GM18507 (cell line): ENCODE measurements around the gene CASP14.
A peak's percentile ranks its signal among the peaks of the same experiment; 100 is the strongest.
"Not testable (repeated sequence)": the region's sequence is repeated elsewhere in the genome, so short reads cannot be mapped to it uniquely, and the experiment has no call there.

Source experiments
- DNase-seq: peaks from one replicate; pipeline ENCODE4 v3.0.0; 2011; ENCODE audit warnings: low read depth; ENCODE audit not compliant: insufficient read length; ENCODE audit errors: extremely low spot score
- FAIRE-seq: peaks from 2 replicates; lab custom pipeline; 2011; peaks lifted over from hg19 to GRCh38; lab: Jason Lieb, UNC

CASP14 gene, protein sequence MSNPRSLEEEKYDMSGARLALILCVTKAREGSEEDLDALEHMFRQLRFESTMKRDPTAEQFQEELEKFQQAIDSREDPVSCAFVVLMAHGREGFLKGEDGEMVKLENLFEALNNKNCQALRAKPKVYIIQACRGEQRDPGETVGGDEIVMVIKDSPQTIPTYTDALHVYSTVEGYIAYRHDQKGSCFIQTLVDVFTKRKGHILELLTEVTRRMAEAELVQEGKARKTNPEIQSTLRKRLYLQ

DNA sequence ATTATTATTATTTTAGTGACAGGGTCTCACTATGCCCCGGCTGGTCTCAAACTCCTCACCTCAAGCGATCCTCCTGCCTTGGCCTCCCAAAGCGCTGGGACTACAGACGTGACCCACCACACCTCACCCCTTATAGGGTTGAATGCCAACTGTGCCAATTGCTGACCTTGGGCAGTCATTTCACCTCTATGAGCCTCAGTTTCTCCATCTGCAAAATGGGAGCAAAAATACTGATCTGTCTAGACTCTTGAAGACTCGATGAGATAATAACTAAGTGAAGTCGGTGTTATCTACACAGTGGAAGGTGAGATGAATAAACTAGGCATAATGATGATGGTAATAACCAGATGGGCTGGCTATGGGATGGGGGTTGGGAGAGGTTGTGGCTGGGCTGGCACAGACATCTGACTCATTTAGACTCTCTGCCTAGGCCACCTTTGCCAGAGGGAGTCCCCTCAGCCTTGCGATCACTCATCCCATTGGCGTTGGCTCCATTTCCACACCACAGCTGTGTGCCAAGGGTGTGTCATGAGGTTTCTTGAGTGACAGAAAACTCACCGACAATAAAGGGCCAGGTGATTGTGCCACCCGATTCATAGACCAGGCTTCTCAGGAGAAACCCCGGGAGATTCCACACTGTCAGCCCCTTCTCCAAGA, at the start of gene CASP14:
TSS of gene CASP14 (plus strand) at position 596 of the 657 bp plus-strand sequence. CDS start 2,772 bp downstream, outside the sequence.
- DNase-seq = no peak
- FAIRE-seq = no peak

DNA sequence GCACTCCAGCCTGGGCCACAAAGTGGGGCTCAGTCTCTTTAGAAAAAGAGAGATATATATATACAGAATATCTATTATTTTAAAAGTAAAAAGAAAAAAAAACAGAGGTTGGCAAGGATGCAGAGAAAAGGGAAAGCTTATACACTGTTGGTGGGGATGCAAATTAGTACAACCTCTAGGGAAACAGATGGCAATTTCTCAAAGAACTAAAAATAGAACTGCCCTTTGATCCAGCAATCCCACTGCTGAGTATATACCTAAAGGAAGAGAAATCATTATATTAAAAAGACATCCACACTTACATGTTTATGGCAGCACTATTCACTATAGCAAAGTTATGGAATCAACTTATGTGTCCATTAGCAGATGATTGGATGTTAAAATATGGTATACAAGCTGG, 41.0 kb upstream of the CASP14 start:
- DNase-seq = no peak
- no peak for FAIRE-seq

DNA sequence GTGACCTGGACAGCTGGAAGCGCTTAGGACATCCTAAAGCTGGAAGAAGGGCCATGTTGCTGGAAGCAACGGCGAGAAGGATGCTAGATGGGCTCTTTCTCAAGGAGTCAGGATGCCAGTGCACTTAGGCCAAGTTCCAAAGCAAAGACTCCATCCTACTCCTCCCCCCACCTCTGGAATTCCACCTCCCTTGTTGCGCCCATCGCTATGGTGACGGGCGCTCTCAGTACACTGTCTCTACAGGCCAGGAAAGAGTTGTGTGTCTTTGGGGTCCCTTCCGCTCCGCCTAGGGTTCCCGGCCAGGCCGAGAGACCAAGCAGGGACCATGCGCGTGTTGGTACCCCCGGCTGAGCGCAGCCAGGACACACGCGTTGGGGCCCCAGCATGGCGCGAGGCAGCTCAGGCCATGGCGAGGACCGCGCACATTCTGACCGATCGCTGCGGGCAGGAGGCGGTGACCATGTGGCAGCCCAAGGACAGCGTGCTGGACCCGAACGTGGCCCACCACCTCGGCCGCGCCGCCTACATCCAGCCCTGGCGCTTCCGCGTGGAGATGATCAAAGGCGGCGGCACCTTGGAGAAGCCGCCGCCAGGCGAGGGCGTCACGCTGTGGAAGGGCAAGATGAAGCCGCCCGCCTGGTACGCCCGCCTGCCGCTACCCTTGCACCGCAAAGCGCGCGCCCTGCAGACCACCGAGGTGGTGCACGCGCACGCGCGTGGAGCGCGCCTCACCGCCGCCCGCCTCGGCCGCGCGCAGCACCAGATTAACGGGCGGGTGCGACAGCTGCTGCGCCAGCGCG, 38.6 kb upstream of the CASP14 start:
- DNase-seq (no peak), FAIRE-seq (no peak)

DNA sequence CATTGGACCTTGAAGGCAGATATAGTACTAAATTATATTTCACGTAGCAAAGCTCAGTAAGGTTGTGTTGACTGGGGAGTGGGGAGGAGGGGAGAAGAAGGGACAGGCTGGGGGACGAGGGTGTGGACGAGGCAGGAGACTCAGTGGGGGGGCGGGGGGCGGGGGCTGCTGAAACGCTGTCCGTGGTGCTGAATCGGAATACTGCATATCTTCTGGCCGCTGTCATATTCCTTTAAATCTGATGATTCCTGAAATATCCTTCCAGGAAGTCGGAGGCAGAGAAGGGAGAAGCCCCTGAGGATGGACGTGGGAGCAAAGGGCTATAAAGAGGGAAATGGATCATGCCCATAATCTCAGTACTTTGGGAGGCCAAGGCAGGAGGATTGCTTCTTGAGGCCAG, 34.7 kb upstream of the CASP14 start:
- DNase-seq (no peak), FAIRE-seq (no peak)

DNA sequence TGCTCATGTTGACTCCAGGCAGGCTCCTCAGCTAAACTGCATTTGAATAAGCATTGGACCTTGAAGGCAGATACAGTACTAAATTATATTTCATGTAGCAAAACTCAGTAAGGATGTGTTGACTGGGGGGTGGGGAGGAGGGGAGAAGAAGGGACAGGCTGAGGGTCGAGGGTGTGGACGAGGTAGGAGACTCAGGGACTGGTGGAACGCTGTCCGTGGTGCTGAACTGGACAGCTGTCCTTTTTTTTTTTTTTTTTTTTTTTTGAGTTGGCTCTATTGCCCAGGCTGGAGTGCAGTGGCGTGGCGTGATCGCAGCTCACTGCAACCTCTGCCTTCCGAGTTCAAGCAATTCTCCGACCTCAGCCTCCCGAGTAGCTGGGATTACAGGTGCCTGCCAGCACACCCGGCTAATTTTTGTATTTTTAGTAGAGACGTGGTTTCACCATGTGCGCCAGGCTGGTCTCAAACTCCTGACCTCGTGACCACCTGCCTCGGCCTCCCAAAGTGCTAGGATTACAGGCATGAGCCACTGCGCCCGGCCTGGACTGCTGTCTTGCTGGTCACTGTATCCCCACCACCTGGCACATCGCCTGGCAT, 33.2 kb upstream of the CASP14 start:
- no peak for FAIRE-seq
- DNase-seq = no peak

DNA sequence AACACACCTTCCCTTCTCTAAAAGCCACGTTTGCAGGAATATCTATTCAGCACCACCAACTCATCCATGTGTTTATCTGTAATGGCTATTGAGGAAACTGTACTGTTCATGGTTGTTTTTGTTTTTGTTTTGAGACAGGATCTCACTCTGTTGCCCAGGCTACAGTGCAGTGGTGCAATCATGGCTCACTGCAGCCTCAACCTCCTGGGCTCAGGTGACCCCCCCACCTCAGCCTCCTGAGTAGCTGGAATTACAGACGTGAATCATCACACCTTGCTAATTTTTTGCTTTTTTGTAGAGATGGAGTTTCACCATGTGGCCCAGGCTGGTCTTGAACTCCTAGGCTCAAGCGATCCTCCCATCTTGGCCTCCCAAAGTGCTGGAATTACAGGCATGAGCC, 30.4 kb upstream of the CASP14 start:
- not testable (repeated sequence) for DNase-seq

DNA sequence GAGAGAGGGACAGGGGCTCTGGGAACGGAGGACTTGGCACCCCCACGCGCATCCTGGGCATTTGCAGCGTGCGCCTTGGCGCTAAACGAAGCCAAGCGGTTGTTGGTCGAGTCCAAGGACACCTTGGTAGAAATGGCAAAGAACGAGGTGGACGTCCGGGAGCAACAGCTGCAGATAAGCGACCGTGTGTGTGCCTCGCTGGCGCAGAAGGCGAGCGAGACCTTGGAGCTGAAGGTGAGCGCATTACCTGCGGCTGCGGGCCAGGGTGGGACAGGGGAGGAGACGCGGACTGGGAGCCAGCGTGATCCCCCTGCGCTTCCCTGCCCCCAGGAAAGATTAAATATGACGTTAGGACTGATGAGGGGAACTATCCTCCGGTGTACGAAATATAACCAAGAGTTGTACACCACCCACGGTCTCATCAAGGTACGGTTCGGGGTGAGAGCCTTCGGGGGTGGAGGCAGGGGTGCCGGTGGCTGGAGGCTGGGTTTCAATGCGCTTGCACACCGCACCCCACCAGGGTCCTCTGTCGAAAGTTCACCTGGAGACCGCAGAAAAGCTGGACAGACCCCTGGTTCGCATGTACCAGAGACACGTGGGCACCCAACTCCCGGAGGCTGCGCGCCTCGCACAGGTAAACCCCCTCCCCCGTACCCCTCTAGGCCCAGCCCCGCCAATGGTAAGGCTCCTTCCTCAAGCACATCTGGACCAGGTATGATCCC, 27.8 kb upstream of the CASP14 start:
- FAIRE-seq (no peak), DNase-seq (no peak)

More for the DNA sequence above, 30.4 kb upstream of the CASP14 start:
- not testable (repeated sequence) for FAIRE-seq

DNA sequence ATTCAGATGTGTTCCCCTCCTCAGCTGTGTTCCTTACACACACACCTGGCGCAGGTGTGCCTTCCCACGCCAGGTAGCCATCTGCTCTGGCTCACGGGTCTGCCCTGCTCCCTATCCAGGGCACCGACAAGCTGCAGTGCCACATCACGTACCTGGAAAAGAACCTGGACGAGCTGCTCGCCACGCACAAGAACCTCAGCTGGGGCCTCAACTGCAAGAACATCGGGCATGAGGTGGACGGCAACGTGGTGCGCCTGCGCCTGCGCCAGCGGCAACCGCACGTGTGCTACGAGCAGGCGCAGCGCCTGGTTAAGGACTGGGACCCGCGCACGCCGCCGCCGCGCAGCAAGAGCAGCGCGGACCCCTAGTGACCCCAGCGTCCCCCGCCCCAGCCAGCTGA, 26.5 kb upstream of the CASP14 start:
- FAIRE-seq (no peak), DNase-seq (no peak)

DNA sequence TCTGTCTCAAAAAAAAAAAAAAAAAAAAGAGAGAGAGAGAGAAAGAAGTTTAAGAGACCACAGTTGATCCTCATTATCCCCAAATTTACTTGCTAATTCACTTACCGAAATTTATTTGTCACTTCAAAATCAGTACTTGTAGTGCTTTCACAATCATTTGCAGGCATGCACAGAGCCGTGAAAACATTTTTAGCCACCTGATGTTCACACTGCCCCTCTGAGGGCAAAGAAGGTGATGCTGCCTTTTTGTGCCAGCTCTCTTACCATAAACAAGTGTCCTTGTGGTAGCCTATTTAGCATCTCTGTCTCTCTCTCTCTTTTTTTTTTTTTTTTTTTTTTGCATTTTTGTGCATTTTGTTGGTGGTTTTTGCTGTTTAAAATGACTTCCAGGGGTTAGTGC, 24.1 kb upstream of the CASP14 start:
- FAIRE-seq (peak; percentile 46), DNase-seq (no peak)

DNA sequence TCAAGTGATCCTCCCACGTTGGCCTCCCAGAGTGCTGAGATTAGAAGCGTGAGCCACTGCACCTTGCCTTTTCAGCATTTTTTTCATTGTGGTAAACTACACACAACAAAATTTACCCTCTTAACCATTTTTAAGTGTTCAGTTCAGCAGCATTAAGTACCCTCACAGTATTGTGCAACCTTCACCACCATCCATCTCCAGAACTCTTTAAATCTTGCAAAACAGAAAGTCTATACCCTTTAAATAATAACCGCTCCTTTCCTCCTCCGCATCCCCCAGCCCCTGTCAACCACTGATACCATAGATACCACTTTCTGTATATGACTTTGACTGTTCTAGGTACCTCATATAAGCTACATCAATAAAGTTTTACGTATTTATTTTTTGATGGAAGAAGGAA, 20.8 kb upstream of the CASP14 start:
- FAIRE-seq (no peak), DNase-seq (no peak)

DNA sequence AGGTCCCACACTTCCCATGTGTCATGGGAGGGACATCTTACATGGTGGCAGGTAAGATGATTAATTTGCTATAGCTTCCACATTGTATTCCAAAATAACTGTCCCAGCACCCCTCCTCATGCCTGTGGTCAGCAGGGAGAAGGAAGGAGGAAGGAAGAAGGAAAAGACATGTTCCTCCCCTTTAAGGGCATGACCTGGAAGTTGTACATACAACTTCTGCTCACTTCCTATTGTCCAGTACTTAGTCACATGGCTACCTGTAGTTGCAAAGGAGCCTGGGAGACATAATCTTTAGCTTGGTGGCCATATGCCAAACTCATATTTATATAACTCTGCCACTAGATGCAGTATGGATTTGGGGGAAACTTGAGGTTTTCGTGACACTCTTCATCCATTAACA, 17.6 kb upstream of the CASP14 start:
- FAIRE-seq = no peak
- DNase-seq = no peak

DNA sequence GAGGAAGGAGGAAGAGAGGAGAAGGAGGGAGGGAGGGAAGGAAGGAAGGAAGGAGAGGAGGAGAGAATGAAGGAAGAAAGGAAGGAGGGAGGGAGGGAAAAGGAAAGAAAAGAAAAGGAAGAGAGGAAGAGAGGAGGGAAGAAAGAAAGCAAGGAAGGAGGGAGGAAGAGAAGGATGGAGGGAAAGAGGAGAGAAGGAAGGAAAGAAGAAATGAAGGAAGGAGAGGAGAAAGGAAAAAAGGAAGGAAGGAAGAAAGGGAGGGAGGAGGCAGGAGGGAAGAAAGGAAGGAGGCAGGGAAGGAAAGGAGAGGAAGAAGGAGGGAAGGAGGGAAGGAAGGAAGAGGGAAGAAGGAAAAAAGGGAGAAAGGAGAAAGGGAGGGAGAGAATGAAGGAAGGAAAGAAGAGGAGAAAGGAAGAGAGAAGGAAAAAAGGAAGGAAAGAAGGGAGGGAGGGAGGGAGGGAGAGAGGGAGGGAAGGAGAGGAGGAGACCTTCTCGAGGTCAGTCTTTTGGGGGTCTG, 13.4 kb upstream of the CASP14 start:
- FAIRE-seq = no peak
- DNase-seq = no peak

DNA sequence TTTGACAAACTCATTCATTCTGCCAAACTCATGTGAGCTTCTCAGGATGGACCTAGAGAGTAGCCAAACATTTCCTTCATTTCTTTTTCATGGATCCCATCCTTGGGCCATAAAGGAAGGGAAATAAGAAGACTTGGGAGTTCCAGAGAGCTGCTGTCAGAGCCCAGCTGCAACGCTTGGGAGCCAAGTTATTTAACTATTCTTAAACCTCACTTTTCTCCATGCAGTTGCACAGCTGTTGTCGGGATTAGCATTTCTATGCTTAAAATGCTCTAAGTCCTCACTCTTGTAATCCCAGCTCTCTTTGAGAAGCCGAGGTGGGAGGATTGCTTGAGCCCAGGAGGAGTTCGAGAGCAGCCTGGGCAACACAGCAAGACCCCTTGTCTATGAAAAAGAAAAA, 11.7 kb upstream of the CASP14 start:
- DNase-seq = no peak
- FAIRE-seq = no peak

DNA sequence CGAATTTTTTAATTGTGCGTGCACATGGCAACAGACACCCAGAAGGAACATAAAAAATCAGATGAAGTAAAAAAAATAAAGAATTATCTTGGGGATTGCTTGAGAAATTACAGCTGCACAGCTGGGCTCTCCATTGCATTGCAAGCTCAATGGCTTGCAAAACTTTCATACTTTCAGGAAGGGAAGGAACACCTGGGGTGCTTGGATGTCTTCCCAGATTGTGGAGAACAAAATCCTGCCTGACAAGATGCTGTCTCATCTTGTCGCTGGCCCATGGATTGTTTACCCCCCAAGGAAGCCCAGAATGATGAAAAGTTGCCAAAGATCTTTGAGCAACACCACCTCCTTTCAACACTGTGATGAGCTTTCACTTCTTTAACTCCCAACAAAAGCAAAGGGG, 11.0 kb upstream of the CASP14 start:
- DNase-seq (no peak), FAIRE-seq (no peak)

DNA sequence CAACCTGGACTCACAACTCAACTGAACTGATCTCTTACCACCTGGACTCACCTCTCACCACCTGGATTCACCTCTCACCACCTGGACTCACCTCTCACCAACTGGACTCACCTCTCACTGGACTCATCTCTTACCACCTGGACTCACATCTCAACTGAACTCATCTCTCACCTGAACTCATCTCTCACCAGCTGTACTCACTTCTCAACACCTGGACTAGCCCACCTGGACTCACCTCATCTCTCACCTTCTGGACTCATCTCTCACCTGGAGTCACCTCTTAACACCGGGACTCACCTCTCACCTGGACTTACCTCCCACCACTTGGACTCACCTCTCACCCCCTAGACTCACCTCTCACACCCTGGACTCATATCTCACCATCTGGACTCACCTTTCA, 7.3 kb upstream of the CASP14 start:
- DNase-seq (no peak), FAIRE-seq (no peak)

DNA sequence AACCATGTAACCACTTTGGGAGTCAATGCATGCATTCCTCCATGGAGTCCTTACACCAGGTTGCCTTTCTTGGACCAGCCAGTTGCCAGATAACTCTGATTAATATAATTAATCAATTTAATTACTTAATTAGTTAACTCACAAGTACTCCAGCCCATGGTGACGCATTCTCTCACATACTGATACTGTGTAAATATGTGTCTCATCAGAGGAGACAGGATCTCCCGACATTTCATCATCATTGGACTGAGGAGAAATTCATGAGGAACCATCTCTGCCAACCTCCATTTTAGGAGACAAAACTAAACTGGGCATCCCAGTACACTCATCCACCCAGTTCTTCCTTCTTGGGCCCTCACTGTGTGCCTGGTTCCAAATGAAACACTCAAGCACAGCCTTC, 6.5 kb upstream of the CASP14 start:
- DNase-seq = no peak
- no peak for FAIRE-seq

DNA sequence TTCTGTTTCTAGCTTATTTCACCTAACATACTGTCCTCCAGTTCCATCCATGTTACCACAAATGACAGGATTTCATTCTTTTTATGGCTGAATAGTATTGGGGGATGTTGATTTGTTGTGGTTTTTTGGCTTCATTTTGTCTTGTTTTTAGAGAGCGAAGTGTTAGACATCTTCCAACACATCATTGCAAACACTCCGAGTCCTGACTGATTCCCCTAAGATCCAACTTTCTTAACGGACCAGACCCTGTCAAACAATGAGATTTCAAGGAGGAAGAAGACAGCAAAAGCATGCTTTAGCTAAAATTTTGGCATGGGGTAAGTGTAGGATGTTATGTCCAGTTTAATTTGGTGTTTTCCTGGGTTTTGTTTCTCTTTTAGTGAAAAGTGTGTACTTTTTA, 3.8 kb upstream of the CASP14 start:
- no peak for DNase-seq
- no peak for FAIRE-seq

DNA sequence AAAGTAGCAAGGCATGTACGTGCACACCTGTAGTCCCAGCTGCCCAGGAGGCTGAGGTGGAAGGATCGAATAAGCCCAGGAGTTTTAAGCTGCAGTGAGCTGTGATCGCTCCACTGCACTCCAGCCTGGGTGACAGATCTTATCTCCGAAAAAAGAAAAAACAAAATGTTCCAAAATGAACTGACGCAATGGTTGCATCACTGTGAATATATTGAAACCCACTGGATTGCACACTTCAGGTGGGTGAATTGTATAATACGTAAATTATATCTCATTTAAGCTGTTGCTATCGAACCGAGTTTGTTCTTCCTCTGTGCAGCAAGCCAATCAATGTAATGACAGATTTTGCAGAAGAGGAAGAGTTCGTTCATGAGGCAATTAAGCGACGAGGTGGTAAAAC, 1.6 kb upstream of the CASP14 start:
- DNase-seq (no peak), FAIRE-seq (no peak)

DNA sequence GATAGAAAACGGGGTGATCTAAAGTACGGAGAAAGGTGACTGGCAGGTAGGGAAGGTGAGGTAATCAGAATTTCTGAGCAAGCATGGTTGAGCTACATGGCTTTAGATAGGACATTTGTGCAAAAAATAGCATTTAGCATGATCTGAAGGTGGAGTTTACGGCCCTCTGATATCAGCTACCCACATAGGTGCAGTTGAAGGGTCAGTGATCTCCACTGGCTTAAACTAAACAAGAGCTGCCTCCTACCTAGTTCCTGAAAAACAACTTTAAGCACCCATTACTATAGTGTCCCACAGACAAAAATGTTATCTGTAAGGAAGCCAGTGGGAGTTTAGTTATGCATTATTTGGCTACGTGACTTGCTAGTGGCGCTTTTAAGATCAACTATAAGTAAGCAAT, 1.2 kb upstream of the CASP14 start:
- DNase-seq = no peak
- no peak for FAIRE-seq

DNA sequence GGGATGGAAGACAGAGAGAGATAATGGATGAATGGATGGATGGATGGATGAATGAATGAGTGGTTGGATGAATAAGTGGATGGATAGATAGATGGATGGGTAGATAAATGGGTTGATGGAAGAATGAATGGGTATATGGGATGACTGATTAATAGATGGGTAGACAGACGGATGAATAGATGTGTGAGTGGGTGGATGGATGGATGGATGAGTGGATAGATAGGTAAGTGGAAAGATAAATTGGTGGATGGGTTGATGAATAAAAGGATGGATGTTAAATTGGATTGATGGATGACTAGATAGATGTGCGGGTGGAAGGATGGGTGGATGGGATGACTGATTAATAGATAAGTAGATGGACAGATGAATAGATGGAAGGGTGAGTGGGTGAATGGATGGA, 1.4 kb downstream of the CASP14 start:
- FAIRE-seq = no peak
- DNase-seq = no peak
